Mucosa of descending colon (tissue), 3 donors: ENCODE data around the gene DMXL2. TPM values are rescaled to one million over a fixed set of nuclear protein-coding genes. Genes with fewer than 3 reads are reported as not detected.
"Not testable (repeated sequence)": the region's sequence is repeated elsewhere in the genome, so short reads cannot be mapped to it uniquely, and the experiment has no call there.

ENCODE experiments used
- ATAC-seq: fragments of 200-7000 bp; cut with Tn5 transposase; one replicate; pipeline ENCODE4 v1.9.1; 2020; ENCODE audit warnings: mild to moderate bottlenecking, moderate library complexity
- DNase-seq, 3 donors: peaks; one replicate each; pipeline ENCODE4 v3.0.0-alpha.2; 2020
- H3K36me3 ChIP-seq: fragments of 200-600 bp; one replicate; pipeline ENCODE4 v1.8.0; 2021; ENCODE audit warnings: low read depth, mild to moderate bottlenecking
- H3K4me1 ChIP-seq: fragments of 200-600 bp; one replicate; pipeline ENCODE4 v1.8.0; 2021; ENCODE audit warnings: low read depth, mild to moderate bottlenecking
- H3K4me3 ChIP-seq: fragments of 200-600 bp; one replicate; pipeline ENCODE4 v1.8.0; 2021; ENCODE audit warnings: mild to moderate bottlenecking
- H3K9me3 ChIP-seq: fragments of 200-600 bp; one replicate; pipeline ENCODE4 v1.8.0; 2021; ENCODE audit warnings: mild to moderate bottlenecking
- intact Hi-C, 2 donors: fragments of 100-400 bp; cut with DNase I in 1 of 2; cut with micrococcal nuclease in 1 of 2; formaldehyde crosslinking; loops; one replicate each; pipeline versions ENCODE4 v1.11.0 to v1.11.1; 2022; cut with DNase I, micrococcal nuclease
- total RNA-seq, 3 donors: library from RNA; stranded (reverse); fragmentation: NEBNext Ultra II Directional in 2 of 3; extraction: Animal tissue kit (Norgen Biotek cat#: 25700) in 2 of 3; gene quantifications; one replicate each; pipeline versions ENCODE4 v1.2.1 to v1.2.4, GENCODE V29; 2021 to 2023
- TF ChIP-seq, protein P1 (sequence below): fragments of 200-600 bp; IDR thresholded peaks from one replicate; pipeline ENCODE4 v1.8.0; 2022; ENCODE audit warnings: antibody characterized with exemption, mild to moderate bottlenecking
- donor health status: DM: no; HTN: no; CAD: no; lungs with moderate emphysema.
- donor health status: DM: no; HTN: no; CAD: no.
- donor health status: DM: no; HTN: yes; CAD: no.

Gene DMXL2
- total RNA-seq, 3 donors from 2014 or later, result 36.5 to 45.5 (median 43.0) TPM

DNA sequence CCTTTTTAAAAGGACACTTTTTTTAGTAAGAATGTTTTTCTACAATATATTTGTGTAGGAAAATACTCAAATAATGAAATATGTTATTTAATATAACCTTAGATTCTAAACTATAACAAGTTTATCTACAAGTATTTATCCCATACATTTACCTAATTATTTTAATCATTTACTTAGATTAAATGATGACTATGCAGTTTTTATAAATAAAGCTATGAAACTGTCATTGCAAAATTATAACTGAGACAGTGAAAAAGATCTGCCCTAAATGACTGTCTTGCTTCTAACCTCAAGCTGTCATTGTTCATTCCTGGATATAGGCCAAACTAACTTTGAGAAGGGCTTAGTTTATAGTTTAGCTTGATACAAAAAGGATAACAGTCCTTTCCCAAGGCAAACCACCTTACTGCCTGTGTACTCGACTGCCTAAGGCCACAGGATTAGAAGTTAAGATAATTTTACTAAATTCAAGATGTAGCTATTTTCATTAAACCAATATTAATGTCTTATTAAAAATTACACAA is 197.0 kb downstream of the DMXL2 start:
- TF ChIP-seq, protein P1, sequence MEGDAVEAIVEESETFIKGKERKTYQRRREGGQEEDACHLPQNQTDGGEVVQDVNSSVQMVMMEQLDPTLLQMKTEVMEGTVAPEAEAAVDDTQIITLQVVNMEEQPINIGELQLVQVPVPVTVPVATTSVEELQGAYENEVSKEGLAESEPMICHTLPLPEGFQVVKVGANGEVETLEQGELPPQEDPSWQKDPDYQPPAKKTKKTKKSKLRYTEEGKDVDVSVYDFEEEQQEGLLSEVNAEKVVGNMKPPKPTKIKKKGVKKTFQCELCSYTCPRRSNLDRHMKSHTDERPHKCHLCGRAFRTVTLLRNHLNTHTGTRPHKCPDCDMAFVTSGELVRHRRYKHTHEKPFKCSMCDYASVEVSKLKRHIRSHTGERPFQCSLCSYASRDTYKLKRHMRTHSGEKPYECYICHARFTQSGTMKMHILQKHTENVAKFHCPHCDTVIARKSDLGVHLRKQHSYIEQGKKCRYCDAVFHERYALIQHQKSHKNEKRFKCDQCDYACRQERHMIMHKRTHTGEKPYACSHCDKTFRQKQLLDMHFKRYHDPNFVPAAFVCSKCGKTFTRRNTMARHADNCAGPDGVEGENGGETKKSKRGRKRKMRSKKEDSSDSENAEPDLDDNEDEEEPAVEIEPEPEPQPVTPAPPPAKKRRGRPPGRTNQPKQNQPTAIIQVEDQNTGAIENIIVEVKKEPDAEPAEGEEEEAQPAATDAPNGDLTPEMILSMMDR, result no peak
- Histone ChIP-seq H3K4me1 (no peaks in the 10 kb centered on the region), H3K4me3 (no peak overlapping the region), H3K9me3 (no peaks in the 10 kb centered on the region), H3K36me3 (no peaks in the 10 kb centered on the region)
- ATAC-seq (no peak), DNase-seq (no peak)
- intact Hi-C loops, result no loop called here

DNA sequence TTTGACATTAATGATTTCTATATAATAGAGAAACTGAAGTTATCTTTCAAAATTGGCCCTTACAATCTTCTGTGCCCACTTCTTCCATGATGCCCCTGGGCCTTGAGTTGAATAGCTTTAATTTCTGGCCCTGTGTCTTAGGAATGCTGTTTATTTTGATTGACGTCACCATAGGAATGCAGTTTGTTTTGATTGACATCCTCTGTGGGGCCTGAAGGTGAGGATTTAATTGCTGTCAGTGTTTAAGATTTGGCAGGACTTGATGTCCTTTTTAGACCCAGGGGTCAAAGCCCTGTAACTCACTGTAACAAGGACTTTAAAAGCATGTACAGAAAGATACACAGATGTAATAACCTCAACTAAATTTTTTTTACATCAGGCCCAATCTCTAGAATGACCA is 197.8 kb downstream of the DMXL2 start:
- no peaks in the 10 kb centered on the region for H3K9me3 ChIP-seq
- TF ChIP-seq, protein P1, result no peak
- intact Hi-C loops, result no loop called here
- H3K4me3 ChIP-seq, result no peak overlapping the region
- no peak for ATAC-seq
- H3K36me3 ChIP-seq, result no peaks in the 10 kb centered on the region
- no peaks in the 10 kb centered on the region for H3K4me1 ChIP-seq
- DNase-seq, result no peak

DNA sequence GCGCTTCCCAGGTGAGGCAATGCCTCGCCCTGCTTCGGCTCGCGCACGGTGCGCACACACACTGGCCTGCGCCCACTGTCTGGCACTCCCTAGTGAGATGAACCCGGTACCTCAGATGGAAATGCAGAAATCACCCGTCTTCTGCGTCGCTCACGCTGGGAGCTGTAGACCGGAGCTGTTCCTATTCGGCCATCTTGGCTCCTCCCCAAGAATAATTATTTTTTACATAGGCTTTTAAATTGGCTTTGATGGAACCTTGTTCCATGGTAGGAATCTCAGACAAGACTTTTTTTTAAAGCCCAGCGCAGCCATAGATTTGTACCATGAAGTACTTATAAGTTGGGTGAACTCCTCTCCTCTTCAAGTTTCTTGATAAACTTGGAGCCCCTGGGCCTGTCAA is 199.5 kb downstream of the DMXL2 start:
- not testable (repeated sequence) for H3K9me3 ChIP-seq, DNase-seq

DNA sequence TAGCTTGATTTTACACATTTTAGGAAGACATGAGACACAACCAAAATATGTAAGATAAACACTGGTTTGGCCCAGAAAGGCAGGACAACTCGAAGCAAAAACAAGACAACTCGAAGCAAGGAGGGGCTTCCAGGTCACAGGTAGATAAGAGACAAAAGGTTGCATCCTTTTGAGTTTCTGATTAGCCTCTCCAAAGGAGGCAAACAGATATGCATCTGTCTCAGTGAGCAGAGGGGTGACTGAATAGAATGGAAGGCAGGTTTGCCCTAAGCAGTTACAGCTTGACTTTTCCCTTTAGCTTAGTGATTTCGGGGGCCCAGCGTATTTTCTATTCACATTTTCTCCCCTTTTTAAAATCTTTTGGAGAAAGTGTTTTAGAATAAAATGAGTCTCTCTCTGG is 206.4 kb downstream of the DMXL2 start:
- Histone ChIP-seq H3K36me3 (no peaks in the 10 kb centered on the region), H3K4me3 (no peak overlapping the region), H3K9me3 (no peaks in the 10 kb centered on the region), H3K4me1 (no peaks in the 10 kb centered on the region)
- intact Hi-C loops, result no loop called here
- TF ChIP-seq, protein P1, result no peak
- no peak for ATAC-seq
- no peak for DNase-seq

More for the DNA sequence above, 199.5 kb downstream of the DMXL2 start:
- H3K36me3 ChIP-seq, intact Hi-C loops, ATAC-seq, H3K4me1 ChIP-seq, H3K4me3 ChIP-seq: not testable (repeated sequence)

DNA sequence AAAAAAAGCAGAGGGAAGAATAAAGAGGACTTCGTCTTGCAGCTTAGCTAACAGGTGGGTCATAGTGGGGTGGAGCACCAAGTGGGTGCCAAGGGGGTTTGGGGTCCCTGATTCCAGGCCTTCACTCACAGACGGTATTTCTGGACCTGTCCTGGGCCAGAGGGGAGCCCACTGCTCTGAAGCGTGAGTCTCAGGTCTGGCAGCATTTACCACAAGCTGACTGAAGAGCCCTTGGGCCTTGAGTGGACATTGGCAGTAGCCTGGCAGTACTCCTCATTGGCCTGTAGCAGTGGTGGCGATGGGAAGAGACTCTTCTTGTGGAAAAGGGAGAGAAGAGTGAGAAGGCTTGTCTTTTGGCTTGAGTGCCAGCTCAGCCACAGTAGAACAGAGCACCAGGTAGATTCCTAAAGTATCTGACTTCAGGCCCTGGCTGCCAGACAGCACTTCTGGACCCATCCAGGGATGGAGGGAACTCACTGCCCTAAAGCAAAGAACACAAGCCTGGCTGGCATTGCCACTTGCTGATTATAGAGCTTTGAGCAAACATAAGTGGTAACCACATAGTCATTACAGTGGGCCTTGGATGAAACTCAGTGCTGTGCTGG is 208.2 kb downstream of the DMXL2 start:
- ATAC-seq (no peak), DNase-seq (no peak)
- TF ChIP-seq, protein P1, result no peak
- Histone ChIP-seq H3K36me3 (no peaks in the 10 kb centered on the region), H3K4me3 (no peak overlapping the region), H3K9me3 (no peaks in the 10 kb centered on the region), H3K4me1 (no peaks in the 10 kb centered on the region)
- intact Hi-C loops, result no loop called here

DNA sequence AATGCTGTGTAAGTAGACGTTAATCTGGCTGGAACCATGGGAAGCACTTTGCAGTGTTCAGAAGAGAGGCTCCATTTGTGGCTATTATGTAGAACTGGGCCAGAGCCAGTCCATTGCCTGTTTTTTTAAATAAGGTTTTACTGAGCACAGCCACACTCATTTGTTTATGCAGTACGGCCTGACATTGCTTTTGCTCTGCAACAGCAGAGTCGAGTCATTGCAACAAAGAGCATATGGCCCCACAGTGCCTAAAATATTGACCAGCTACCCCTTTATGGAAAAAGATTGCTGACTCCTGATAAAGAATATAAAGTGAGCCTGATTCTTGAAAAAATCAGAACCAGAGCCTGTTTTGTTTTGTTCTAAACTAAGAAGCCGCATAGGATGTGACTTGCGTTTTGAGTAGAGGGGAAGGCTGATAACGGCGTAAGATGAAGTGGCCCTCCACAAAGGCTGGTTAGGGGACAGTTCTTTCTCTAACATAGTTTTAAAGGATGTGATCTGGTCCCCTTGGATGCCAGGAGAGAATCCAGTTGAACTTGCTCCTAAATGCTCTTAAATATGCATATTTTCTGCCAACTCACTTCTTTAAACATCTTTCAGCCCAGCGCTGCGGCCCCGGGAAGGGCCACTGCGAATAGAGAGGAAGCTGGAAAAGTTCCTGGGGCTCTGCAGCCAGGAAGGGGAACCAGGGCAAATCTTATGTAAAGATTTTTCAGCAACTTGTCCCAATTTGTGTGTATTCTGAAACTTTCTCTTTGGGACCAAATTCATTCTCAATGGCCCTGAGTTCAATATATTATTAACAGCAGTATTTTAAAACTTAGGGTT is 216.7 kb downstream of the DMXL2 start:
- Histone ChIP-seq H3K9me3 (no peaks in the 10 kb centered on the region), H3K4me1 (no peaks in the 10 kb centered on the region), H3K4me3 (no peak overlapping the region), H3K36me3 (no peaks in the 10 kb centered on the region)
- ATAC-seq (no peak), DNase-seq (no peak)
- TF ChIP-seq, protein P1, result no peak
- intact Hi-C loops, result no loop called here
